Right ventricle myocardium superior (tissue), 1 donor: ENCODE data around the gene ZNG1F. TPM values are rescaled to one million over a fixed set of nuclear protein-coding genes. Genes with fewer than 3 reads are reported as not detected.
"Not testable (repeated sequence)": the region's sequence is repeated elsewhere in the genome, so short reads cannot be mapped to it uniquely, and the experiment has no call there.

Experiments used
- ATAC-seq: fragments of 200-7000 bp; cut with Tn5 transposase; one replicate; pipeline ENCODE4 v1.9.1; 2020; ENCODE audit warnings: mild to moderate bottlenecking; ENCODE audit not compliant: poor library complexity
- DNase-seq: peaks from one replicate; pipeline ENCODE4 v3.0.0-alpha.2; 2020
- intact Hi-C: fragments of 100-400 bp; cut with DNase I; formaldehyde crosslinking; loops from one replicate; pipeline ENCODE4 v1.11.2; 2022
- long read RNA-seq: library from polyadenylated mRNA; unstranded; transcript quantifications from one replicate; pipeline ENCODE4 v2.0.0, GENCODE V29; 2021
- total RNA-seq: library from RNA; stranded (reverse); fragmentation: NEBNext Ultra II Directional; extraction: Animal tissue kit (Norgen Biotek cat#: 25700); gene quantifications from one replicate; pipeline ENCODE4 v1.2.1, GENCODE V29; 2021
- donor health status: DM: no; HTN: yes; CAD: no; lungs with severe emphysema.

The ZNG1F gene
- total RNA-seq = 2.3 TPM
- long read RNA-seq, partial matches to known transcripts = 2 of 8 reads
- long read RNA-seq, other reads (novel, unspliced or antisense) = 6 of 8 reads

DNA sequence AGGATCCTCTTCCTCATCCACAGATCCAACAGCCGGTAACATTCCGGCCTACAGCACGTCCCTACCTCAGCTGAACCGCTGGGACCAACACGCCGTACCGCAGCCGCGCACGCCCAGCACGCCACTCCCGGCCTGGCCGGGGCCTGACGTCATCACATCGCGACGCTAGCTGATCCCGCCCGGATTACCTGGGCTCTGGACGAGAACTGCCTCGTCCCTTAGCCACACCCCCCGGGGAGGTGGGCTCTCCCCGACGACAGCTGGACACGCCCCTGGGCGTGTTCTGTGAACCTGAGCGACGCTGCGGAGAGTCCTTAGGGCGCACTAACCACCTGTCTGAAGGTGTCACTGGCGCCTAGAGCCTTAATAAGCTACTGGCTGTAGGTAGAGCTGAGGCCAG lies at the start of gene ZNG1F:
Gene ZNG1F, minus strand, starts transcription at position 101 of the 400 bp plus-strand sequence. Its CDS starts 59 bp downstream, at position 42.
- ATAC-seq, intact Hi-C loops, DNase-seq: not testable (repeated sequence)

DNA sequence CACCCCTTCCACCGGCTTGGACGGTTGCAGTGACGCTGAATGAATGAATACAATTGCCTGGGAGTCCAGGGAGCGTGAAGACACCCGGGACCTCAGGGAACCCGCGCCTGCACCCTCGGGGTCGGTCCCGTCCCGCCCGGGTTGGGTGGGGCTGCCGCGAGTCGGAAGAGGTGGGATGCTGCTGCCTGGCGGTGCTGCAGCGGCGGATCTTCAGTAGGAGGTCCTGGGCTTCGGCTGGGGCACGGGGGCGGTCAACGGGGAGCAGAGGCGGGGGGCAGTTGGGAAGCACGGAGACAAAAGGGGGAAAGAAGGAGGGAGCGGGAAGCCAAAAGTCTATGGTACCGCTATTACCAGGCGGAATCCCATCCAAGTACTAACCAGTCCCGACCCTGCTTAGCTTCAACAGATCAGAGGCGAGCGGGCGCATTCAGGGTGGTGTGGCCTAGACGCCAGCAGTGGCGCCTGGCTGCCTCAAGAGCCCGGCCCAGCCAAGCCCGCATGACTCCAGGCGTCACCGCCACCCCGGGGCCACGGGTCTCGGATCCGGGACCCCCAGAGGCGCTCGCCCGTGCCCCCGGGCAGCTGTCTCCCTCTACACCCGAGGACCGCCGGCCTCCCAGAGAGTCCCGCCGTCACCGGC lies 48.1 kb upstream of the ZNG1F start:
- ATAC-seq, intact Hi-C loops: not testable (repeated sequence)

GRCh38 chr9:41236486-41237109 lies 47.5 kb upstream of the ZNG1F start:
- peak; percentile 45 for DNase-seq
- intact Hi-C loops, ATAC-seq: not testable (repeated sequence)

More for the DNA sequence above, 48.1 kb upstream of the ZNG1F start:
- peak; percentile 48 for DNase-seq

DNA sequence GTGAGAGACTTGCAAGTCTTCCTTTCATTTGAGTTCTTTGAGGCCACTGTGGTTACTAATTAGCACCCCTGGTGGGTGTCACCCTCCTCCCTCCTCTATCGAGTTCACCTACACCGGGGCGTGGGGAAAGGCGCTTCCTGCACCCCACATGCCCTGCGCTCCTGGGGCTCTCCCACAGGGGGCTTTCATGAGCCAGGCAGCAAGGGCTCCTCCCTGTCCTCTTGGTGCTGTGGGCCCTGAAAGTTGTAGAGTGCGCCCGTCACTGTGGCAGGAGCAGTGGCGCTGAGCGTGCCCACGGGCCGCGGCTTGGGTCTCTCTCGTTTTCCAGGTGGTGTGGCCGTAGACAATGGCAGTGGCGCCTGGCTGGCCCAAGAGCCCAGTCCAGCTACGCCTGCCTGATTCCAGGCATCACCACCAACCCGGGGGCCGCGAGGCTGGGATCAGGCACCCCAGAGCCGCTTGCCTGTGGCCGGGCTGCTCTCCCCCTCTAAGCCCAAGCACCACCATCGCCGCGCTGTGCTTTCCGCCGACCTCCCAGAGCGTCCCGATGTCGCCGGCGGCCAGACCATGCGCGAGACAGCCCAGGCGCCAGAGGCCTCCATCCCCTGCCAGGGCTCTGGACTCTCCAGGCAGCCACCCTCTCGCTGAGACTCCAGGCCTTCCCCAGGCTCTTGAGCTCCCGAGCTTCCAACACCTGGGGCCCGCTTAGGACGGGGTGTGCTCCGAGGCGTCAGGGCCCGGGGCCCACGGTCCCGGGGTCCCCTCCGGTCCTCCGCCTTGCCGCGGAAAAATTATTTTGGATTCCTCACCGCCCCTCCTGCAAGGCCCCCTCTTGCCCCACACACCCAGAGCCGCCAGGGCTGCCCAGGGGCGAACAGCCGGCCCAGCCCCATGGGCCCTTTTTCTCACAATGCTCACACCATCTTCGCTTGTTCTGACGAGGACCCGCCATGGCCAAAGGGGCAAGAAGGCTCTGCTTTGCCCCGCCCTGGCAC lies 46.0 kb upstream of the ZNG1F start:
- intact Hi-C loops, ATAC-seq: not testable (repeated sequence)
- DNase-seq = peak; percentile 47

GRCh38 chr9:41234221-41234620 lies 45.1 kb upstream of the ZNG1F start:
- ATAC-seq, intact Hi-C loops, DNase-seq: not testable (repeated sequence)

GRCh38 chr9:41232326-41232725 lies 43.2 kb upstream of the ZNG1F start:
- intact Hi-C loops = not testable (repeated sequence)
- DNase-seq = peak; percentile 43

GRCh38 chr9:41230418-41230817 lies 41.3 kb upstream of the ZNG1F start:
- intact Hi-C loops, ATAC-seq: not testable (repeated sequence)
- DNase-seq = peak; percentile 42

More at GRCh38 chr9:41232326-41232725, 43.2 kb upstream of the ZNG1F start:
- peak; percentile 29 for ATAC-seq

DNA sequence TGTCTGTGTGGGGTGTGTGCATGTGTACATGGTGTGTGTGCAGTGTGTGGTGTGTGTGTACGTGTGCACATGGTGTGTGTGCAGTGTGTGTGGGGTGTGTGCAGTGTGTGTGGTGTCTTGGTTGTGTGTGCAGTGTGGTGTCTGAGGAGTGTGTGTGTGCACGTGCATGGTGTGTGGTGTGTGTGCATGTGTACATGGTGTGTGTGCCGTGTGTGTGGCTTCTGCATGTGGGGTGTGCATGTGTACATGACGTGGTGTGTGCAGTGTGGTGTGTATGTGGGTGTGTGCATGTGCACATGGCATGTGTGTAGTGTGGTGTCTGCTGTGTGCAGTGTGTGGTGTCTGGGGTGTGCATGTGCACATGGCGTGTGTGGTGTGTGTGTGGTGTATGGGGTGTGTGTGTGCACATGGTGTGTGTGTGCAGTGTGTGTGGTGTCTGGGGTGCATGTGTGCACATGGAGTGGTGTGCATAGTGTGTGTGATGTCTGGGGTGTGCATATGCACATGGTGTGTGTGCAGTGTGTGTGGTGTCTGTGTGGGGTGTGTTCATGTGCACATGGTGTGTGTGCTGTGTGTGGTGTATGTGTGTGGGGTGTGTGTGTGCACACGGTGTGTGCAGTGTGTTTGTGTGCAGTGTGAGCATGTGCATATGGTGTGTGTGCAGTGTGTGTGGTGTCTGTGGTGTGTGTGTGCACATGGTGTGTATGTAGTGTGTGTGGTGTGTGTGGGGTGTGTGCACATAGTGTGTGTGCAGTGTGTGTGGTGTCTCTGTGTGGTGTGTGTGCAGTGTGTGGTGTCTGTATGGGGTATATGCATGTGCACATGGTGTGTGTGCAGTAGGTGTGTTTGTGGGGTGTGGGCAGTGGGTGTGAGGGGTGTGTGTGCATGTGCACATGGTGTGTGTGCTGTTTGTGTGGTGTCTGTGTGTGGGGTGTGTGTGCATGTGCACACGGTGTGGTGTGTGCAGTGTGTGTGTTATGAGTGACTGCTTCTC lies 40.6 kb upstream of the ZNG1F start:
- DNase-seq = peak; percentile 49
- intact Hi-C loops = no loop called here
- peak; percentile 76 for ATAC-seq

GRCh38 chr9:41219831-41220230 lies 30.7 kb upstream of the ZNG1F start:
- ATAC-seq, DNase-seq, intact Hi-C loops: not testable (repeated sequence)

- DNase-seq, intact Hi-C loops, ATAC-seq: not testable (repeated sequence)
These were observed 678 bp downstream of the ZNG1F start for GRCh38 chr9:41188439-41188838.

DNA sequence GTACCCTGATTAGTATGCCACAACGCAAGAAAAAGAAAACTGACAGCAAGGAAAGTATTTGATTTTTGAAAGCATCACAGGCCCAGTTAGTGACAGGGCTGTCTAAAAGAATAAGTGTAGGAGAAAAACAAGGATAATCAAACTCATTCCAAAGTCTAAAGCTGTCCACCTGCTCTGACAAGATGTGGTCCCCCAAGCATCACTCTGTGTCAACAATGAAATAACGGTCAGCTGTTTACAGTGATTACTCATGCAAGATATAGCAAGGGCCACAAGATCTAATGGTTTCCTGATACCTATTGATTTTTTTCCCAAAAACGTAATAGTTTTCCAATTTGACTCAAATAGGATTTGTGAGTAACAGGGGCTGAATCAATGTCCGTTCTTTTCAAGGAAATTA lies 14.1 kb downstream of the ZNG1F start:
- DNase-seq, intact Hi-C loops, ATAC-seq: not testable (repeated sequence)

GRCh38 chr9:41150116-41150515 lies 39.0 kb downstream of the ZNG1F start:
- intact Hi-C loops, ATAC-seq: not testable (repeated sequence)
- peak; percentile 12 for DNase-seq

DNA sequence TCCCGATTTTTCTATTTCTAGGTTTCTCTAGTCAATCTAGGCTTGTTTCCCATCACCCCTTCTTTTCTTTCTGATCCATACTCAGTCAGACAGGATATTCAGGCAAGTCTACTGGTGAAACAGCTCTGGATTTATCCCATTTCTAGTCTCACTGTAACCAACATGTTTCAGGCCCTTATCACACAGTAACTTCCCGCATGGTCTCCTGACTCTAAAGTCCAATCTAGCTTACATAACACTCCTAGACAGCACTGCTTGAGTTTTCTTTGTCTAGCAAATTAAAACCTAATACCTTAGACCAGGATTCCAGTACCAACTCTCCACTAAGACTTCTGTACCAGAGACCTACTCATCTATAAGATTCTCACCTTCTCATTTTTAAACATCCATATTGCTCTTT lies 47.2 kb downstream of the ZNG1F start:
- DNase-seq, intact Hi-C loops, ATAC-seq: not testable (repeated sequence)

GRCh38 chr9:41128581-41128980 lies 60.5 kb downstream of the ZNG1F start, which contains the start of gene FOXD4L6:
TSS of gene FOXD4L6 (minus strand) at chr9:41128681. CDS start at chr9:41128383, 298 bp downstream.
- DNase-seq, intact Hi-C loops, ATAC-seq: not testable (repeated sequence)

GRCh38 chr9:41126746-41127446 lies 62.2 kb downstream of the ZNG1F start:
- DNase-seq, intact Hi-C loops, ATAC-seq: not testable (repeated sequence)

DNA sequence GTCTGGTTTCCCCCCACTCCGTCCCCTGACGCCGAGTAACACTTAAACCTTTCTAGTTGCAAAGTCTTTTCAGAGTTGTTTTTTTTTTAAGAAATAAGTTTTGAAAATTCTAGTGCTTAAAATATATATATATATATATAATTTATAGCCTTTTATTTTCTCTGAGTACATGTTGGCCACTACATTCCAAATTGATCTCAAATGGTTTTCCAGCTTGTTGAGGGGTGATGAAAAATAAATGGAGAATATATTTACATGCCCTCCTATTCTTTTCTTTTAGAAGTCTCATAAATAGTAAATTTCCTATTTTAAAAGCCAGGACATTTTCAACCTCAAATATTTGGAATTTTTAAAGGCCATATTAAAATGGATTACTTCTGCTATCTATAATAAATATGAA lies 63.2 kb downstream of the ZNG1F start:
- DNase-seq, intact Hi-C loops, ATAC-seq: not testable (repeated sequence)
